ENCODE measurements around the gene LRRC63. TPM values are rescaled to one million over a fixed set of nuclear protein-coding genes. Genes with fewer than 3 reads are reported as not detected.

The LRRC63 gene
- total and polyA plus RNA-seq, 9 of the 15 experiments (the other 6 are each of a cell fraction or from before 2014, with no cell fraction given): 0.07 to 0.41 (median 0.24) TPM; not detected in 1

GRCh38 chr13:46321494-46322225 lies 109.9 kb downstream of the LRRC63 start (continued):
- TF ChIP-seq, protein P1, sequence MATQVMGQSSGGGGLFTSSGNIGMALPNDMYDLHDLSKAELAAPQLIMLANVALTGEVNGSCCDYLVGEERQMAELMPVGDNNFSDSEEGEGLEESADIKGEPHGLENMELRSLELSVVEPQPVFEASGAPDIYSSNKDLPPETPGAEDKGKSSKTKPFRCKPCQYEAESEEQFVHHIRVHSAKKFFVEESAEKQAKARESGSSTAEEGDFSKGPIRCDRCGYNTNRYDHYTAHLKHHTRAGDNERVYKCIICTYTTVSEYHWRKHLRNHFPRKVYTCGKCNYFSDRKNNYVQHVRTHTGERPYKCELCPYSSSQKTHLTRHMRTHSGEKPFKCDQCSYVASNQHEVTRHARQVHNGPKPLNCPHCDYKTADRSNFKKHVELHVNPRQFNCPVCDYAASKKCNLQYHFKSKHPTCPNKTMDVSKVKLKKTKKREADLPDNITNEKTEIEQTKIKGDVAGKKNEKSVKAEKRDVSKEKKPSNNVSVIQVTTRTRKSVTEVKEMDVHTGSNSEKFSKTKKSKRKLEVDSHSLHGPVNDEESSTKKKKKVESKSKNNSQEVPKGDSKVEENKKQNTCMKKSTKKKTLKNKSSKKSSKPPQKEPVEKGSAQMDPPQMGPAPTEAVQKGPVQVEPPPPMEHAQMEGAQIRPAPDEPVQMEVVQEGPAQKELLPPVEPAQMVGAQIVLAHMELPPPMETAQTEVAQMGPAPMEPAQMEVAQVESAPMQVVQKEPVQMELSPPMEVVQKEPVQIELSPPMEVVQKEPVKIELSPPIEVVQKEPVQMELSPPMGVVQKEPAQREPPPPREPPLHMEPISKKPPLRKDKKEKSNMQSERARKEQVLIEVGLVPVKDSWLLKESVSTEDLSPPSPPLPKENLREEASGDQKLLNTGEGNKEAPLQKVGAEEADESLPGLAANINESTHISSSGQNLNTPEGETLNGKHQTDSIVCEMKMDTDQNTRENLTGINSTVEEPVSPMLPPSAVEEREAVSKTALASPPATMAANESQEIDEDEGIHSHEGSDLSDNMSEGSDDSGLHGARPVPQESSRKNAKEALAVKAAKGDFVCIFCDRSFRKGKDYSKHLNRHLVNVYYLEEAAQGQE (IDR thresholded peaks at IDR 0.05; ENCODE audit: borderline replicate concordance): peak; percentile 72
- TF ChIP-seq, protein P1 (CRISPR knock-in tag; IDR thresholded peaks at IDR 0.05; ENCODE audit: low read depth): no peak
- TF ChIP-seq, protein P2, sequence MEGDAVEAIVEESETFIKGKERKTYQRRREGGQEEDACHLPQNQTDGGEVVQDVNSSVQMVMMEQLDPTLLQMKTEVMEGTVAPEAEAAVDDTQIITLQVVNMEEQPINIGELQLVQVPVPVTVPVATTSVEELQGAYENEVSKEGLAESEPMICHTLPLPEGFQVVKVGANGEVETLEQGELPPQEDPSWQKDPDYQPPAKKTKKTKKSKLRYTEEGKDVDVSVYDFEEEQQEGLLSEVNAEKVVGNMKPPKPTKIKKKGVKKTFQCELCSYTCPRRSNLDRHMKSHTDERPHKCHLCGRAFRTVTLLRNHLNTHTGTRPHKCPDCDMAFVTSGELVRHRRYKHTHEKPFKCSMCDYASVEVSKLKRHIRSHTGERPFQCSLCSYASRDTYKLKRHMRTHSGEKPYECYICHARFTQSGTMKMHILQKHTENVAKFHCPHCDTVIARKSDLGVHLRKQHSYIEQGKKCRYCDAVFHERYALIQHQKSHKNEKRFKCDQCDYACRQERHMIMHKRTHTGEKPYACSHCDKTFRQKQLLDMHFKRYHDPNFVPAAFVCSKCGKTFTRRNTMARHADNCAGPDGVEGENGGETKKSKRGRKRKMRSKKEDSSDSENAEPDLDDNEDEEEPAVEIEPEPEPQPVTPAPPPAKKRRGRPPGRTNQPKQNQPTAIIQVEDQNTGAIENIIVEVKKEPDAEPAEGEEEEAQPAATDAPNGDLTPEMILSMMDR (IDR thresholded peaks at IDR 0.05 in 2 of 3, conservative IDR thresholded peaks at IDR 0.05 in 1 of 3; ENCODE audit: insufficient read depth in 2 of 3, low read depth in 1 of 3, low read length in 3 of 3): peak; percentile 70 to 82 (median 71)

Measured in K562 (cell line).